Right atrium auricular region (tissue), 2 donors: Measurements from ENCODE around the gene TSPAN18. TPM values are rescaled to one million over a fixed set of nuclear protein-coding genes. Genes with fewer than 3 reads are reported as not detected.

Experiments used
- DNase-seq: peaks from one replicate; pipeline ENCODE4 v3.0.0-alpha.2; 2019; ENCODE audit warnings: low spot score
- H3K27ac ChIP-seq, 2 donors: fragments of 200-600 bp; sonication (generic); 1 replicate in 1 of 2; 2 replicates in 1 of 2; pipeline ENCODE4 v1.5.1; 2016 to 2019
- H3K27me3 ChIP-seq, 2 donors: fragments of 200-600 bp; sonication (generic); one replicate each; pipeline versions ENCODE4 v1.5.1 to v1.6.0; 2017 to 2019
- H3K36me3 ChIP-seq: fragments of 200-600 bp; sonication (generic); one replicate; pipeline ENCODE4 v1.5.1; 2016
- H3K4me1 ChIP-seq, 2 donors: fragments of 200-600 bp; sonication (generic); one replicate each; pipeline versions ENCODE4 v1.5.1 to v1.6.0; 2017 to 2019
- H3K4me3 ChIP-seq, 2 donors: fragments of 200-600 bp; sonication (generic); 1 replicate in 1 of 2; 2 replicates in 1 of 2; pipeline ENCODE4 v1.5.1; 2017 to 2019; ENCODE audit warnings: mild to moderate bottlenecking in 1 of 2, moderate library complexity in 1 of 2
- H3K9me3 ChIP-seq, 2 donors: fragments of 200-600 bp; sonication (generic); one replicate each; pipeline ENCODE4 v1.5.1; 2019
- total RNA-seq, 2 donors: library from RNA; depleted of rRNA; stranded (reverse); fragments of >200 nt; gene quantifications; one replicate each; pipeline ENCODE4 v1.1.0, GENCODE V29; 2016
- TF ChIP-seq, protein P1 (sequence below), 2 donors: fragments of 200-600 bp; sonication (generic); IDR thresholded peaks; one replicate each; pipeline ENCODE4 v1.5.1; 2019; ENCODE audit warnings: antibody characterized with exemption in 2 of 2

The TSPAN18 gene
- total RNA-seq, 2 donors from 2014 or later = 76.3 to 79.3 TPM

DNA sequence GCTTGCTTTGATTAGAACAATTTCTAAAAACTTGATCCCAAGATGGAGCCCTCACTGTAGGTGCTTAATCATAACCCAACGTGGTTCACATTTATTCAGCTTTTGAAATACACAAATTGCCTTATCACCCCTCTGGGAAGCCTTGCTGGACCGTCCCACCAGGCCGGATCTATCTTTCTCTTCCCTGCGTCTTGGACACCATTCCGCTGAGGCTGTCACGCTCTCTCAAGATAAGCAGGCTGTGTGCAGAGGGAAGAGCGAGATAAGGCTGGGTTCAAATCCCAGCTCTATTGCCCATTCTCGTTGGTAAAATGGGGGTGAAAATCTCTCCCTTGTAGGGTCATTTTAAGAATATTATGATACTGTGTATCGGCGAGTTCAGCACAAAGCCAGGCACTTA, 244.4 kb downstream of the TSPAN18 start:
- TF ChIP-seq, protein P1, sequence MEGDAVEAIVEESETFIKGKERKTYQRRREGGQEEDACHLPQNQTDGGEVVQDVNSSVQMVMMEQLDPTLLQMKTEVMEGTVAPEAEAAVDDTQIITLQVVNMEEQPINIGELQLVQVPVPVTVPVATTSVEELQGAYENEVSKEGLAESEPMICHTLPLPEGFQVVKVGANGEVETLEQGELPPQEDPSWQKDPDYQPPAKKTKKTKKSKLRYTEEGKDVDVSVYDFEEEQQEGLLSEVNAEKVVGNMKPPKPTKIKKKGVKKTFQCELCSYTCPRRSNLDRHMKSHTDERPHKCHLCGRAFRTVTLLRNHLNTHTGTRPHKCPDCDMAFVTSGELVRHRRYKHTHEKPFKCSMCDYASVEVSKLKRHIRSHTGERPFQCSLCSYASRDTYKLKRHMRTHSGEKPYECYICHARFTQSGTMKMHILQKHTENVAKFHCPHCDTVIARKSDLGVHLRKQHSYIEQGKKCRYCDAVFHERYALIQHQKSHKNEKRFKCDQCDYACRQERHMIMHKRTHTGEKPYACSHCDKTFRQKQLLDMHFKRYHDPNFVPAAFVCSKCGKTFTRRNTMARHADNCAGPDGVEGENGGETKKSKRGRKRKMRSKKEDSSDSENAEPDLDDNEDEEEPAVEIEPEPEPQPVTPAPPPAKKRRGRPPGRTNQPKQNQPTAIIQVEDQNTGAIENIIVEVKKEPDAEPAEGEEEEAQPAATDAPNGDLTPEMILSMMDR (IDR thresholded peaks at IDR 0.05) = no peak
- no peak overlapping the region for H3K4me3 ChIP-seq
- H3K9me3 ChIP-seq = no peaks in the 10 kb centered on the region

GRCh38 chr11:44972746-44973435, 246.1 kb downstream of the TSPAN18 start:
- no peaks in the 10 kb centered on the region for H3K9me3 ChIP-seq
- no peak for DNase-seq
- no peaks in the 10 kb centered on the region for H3K27me3 ChIP-seq
- H3K27ac ChIP-seq = no peak overlapping the region
- H3K36me3 ChIP-seq = no peaks in the 10 kb centered on the region
- no peak overlapping the region for H3K4me3 ChIP-seq
- TF ChIP-seq, protein P1 (IDR thresholded peaks at IDR 0.05) = no peak
- peaks cover 0 to 19% of the 10 kb centered on the region in 2 donors for H3K4me1 ChIP-seq

More for the DNA sequence above, 244.4 kb downstream of the TSPAN18 start:
- no peak for DNase-seq
- no peak overlapping the region for H3K27ac ChIP-seq
- peaks cover 0 to 19% of the 10 kb centered on the region in 2 donors for H3K4me1 ChIP-seq
- H3K36me3 ChIP-seq = no peaks in the 10 kb centered on the region
- no peaks in the 10 kb centered on the region for H3K27me3 ChIP-seq

DNA sequence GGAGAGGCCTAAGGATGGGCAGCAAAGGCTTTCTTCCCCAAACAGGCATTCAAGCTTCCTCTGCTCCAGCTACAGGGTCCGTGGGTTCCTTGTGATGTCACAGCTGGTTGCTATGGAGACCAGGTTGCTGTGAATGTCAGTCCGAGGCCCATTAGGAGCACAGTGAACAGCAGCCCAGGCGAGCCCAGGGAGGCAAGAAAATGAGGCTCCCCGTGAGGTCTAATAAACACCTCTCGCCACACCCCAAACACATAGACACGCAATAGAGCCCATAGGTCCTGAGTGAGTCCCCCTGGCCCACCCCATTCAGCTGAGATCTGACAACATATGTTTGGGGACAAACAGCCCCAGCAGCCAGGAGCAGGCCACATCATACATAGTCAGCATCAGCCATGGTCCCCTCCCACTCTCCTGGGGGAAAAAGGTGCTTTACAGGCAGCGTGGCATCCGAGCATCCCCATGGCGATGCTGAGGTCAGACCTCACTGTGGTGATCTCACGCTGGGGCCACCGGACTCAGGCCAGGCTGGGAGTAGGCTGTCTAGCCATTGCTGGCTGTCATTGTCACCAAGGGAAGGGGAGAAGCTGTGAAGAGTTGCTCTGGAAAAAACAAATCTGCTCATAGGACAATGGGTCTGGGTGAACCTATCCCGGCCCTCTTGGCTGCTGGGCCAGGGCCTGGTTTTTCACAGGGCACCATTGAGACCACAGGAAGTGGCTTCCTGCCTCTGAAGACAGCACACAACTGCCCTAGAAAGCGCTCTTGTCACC, 247.1 kb downstream of the TSPAN18 start:
- H3K36me3 ChIP-seq = no peaks in the 10 kb centered on the region
- H3K9me3 ChIP-seq = no peaks in the 10 kb centered on the region
- no peak for DNase-seq
- H3K4me3 ChIP-seq = no peak overlapping the region
- H3K27ac ChIP-seq = no peak overlapping the region
- peaks cover 0 to 19% of the 10 kb centered on the region in 2 donors for H3K4me1 ChIP-seq
- H3K27me3 ChIP-seq = no peaks in the 10 kb centered on the region
- TF ChIP-seq, protein P1 (IDR thresholded peaks at IDR 0.05) = no peak

DNA sequence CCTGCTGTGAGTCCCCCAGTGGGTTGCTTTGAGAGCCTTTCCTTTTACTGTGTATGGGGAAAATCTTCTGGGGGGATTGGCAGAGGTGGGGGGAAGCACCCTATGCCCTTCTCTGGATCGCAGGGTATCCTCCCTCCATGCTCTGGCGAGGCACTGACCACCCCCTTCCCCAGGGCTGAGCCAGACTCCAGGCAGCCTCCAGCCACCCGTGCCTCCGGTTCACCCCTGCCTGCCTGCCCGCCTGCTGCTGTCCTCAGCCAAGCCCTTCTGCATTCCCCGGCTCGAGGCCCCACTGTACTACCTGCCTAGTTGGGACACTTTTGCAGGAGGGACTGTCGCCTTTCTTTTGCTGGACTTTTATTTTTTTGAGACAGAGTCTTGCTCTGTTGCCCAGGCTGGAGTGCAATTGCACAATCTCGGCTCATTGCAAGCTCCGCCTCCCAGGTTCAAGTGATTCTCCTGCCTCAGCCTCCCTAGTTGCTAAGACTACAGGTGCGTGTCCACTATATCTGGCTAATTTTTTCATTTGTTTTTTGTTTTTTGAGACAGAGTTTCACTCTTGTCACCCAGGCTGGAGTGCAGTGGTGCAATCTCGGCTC, 247.7 kb downstream of the TSPAN18 start:
- H3K36me3 ChIP-seq = no peaks in the 10 kb centered on the region
- H3K4me3 ChIP-seq = no peak overlapping the region
- no peak for DNase-seq
- peaks cover 0 to 19% of the 10 kb centered on the region in 2 donors for H3K4me1 ChIP-seq
- H3K27ac ChIP-seq = no peak overlapping the region
- TF ChIP-seq, protein P1 (IDR thresholded peaks at IDR 0.05) = no peak
- H3K9me3 ChIP-seq = no peaks in the 10 kb centered on the region
- H3K27me3 ChIP-seq = no peaks in the 10 kb centered on the region

DNA sequence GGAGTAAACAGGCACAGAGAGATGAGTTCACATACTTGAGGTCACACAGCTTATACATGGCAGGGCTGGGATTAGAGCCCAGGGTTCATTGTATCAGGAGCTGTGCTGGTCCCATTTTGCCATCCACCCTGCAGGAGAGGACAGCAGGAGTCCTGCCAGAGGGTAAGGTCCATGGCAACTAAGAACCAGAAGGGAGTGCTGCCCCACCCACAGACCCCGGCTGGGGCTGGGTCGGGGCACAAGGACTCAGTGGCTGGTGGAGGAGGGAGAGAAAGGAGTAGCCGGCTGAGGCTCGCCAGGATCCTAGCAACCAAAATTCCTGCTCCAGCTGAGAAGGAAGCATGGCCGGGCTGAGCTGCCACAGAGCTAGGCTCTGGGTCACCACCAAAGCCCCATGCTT, 249.8 kb downstream of the TSPAN18 start:
- Histone ChIP-seq H3K36me3 (no peaks in the 10 kb centered on the region), H3K27me3 (no peaks in the 10 kb centered on the region), H3K4me3 (no peak overlapping the region), H3K9me3 (no peaks in the 10 kb centered on the region), H3K4me1 (peaks cover 0 to 28% of the 10 kb centered on the region in 2 donors), H3K27ac (no peak overlapping the region)
- TF ChIP-seq, protein P1 (IDR thresholded peaks at IDR 0.05) = no peak
- no peak for DNase-seq
